Measurements from ENCODE around the gene MCEMP1.

MCEMP1 gene, protein sequence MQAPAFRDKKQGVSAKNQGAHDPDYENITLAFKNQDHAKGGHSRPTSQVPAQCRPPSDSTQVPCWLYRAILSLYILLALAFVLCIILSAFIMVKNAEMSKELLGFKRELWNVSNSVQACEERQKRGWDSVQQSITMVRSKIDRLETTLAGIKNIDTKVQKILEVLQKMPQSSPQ

DNA sequence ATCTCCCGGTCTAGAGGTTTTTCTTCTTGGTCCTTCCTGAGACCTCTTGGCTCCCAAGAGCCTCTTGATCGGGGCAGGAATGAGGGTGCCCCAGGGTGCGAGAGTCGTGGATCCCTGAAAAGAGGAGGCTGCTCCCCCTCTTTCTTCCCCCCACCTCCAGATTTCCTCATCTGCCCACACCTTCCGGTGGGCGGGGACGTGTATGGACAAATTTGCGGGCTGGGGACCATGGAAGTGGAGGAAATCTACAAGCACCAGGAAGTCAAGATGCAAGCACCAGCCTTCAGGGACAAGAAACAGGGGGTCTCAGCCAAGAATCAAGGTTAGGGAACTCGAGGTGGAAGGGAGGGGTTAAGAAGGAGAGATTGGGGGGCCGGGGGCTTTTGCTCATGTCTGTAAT is at the start of gene MCEMP1:
Gene MCEMP1 (plus strand): TSS at position 237 of the 400 bp plus-strand sequence. CDS start 31 bp downstream, at position 268.
- Histone ChIP-seq H3K36me3 (ENCODE audit: low read length) (no peaks in the 10 kb centered on the region), H3K4me3 (ENCODE audit: insufficient read depth, low read length, poor library complexity, severe bottlenecking) (no peak within 1 kb of the TSS), H3K9me2 (replicated peaks; ENCODE audit: insufficient read depth, low read length) (no peaks in the 10 kb centered on the region), H3K79me2 (ENCODE audit: insufficient read depth, low read length) (0 out of 2 replicates have a peak, but pooled peaks cover 6% of the 10 kb centered on the region), H3K4me2 (ENCODE audit: low read depth, low read length, poor library complexity, severe bottlenecking) (no peak within 1 kb of the TSS), H3F3A (ENCODE audit: insufficient read depth) (no peaks in the 10 kb centered on the region), H2AFZ (ENCODE audit: low read depth, low read length, severe bottlenecking) (no peak within 1 kb of the TSS), H3K27ac (ENCODE audit: low read depth, low read length) (no peak within 1 kb of the TSS), H3K9me3 (ENCODE audit: insufficient read depth, low read length) (no peaks in the 10 kb centered on the region), H3K27me3 (ENCODE audit: low read length) (no peaks in the 10 kb centered on the region), H4K20me1 (ENCODE audit: low read depth, low read length) (no peaks in the 10 kb centered on the region), H3K9ac (ENCODE audit: low read length) (no peak within 1 kb of the TSS)
- TF ChIP-seq, protein P1, sequence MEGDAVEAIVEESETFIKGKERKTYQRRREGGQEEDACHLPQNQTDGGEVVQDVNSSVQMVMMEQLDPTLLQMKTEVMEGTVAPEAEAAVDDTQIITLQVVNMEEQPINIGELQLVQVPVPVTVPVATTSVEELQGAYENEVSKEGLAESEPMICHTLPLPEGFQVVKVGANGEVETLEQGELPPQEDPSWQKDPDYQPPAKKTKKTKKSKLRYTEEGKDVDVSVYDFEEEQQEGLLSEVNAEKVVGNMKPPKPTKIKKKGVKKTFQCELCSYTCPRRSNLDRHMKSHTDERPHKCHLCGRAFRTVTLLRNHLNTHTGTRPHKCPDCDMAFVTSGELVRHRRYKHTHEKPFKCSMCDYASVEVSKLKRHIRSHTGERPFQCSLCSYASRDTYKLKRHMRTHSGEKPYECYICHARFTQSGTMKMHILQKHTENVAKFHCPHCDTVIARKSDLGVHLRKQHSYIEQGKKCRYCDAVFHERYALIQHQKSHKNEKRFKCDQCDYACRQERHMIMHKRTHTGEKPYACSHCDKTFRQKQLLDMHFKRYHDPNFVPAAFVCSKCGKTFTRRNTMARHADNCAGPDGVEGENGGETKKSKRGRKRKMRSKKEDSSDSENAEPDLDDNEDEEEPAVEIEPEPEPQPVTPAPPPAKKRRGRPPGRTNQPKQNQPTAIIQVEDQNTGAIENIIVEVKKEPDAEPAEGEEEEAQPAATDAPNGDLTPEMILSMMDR (IDR thresholded peaks at IDR 0.05; ENCODE audit: insufficient read depth, low read length, poor library complexity, severe bottlenecking), result no peak
- TF ChIP-seq EZH2phosphoT487 (conservative IDR thresholded peaks at IDR 0.05; ENCODE audit: low read length), result no peak

DNA sequence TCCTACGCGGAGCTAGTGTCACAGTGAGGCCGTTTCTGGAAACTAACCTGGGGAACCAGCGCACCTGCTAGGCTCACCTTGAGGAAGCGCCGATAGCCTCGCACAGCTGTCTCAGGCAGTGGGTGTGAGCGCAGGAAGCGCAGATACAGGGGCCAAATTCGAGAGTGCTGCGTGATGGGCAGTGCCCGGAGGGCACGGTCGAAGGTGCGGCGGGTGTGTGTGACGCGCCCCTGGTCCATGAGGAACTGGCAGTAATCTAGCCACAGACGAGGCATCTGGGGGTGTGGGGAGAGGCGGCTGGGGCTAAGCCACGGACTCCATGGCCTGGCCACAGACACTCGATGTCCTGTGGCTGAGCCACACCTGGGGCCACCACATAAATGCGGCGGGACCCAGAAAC is 49.7 kb upstream of the MCEMP1 start:
- no peaks in the 10 kb centered on the region for H3K36me3 ChIP-seq (ENCODE audit: low read length)
- H3K27ac ChIP-seq (ENCODE audit: low read depth, low read length), result no peak overlapping the region
- H2AFZ ChIP-seq (ENCODE audit: low read depth, low read length, severe bottlenecking), result no peak overlapping the region
- no peaks in the 10 kb centered on the region for H3F3A ChIP-seq (ENCODE audit: insufficient read depth)
- peaks cover 42% of the 10 kb centered on the region for H3K79me2 ChIP-seq (ENCODE audit: insufficient read depth, low read length)
- H3K9ac ChIP-seq (ENCODE audit: low read length), result no peak overlapping the region
- no peaks in the 10 kb centered on the region for H4K20me1 ChIP-seq (ENCODE audit: low read depth, low read length)
- TF ChIP-seq, protein P1 (IDR thresholded peaks at IDR 0.05; ENCODE audit: insufficient read depth, low read length, poor library complexity, severe bottlenecking), result no peak
- TF ChIP-seq EZH2phosphoT487 (conservative IDR thresholded peaks at IDR 0.05; ENCODE audit: low read length), result no peak
- no peaks in the 10 kb centered on the region for H3K27me3 ChIP-seq (ENCODE audit: low read length)
- no peaks in the 10 kb centered on the region for H3K9me2 ChIP-seq (replicated peaks; ENCODE audit: insufficient read depth, low read length)
- no peak overlapping the region for H3K4me3 ChIP-seq (ENCODE audit: insufficient read depth, low read length, poor library complexity, severe bottlenecking)
- H3K9me3 ChIP-seq (ENCODE audit: insufficient read depth, low read length), result no peaks in the 10 kb centered on the region
- H3K4me2 ChIP-seq (ENCODE audit: low read depth, low read length, poor library complexity, severe bottlenecking), result no peak overlapping the region

DNA sequence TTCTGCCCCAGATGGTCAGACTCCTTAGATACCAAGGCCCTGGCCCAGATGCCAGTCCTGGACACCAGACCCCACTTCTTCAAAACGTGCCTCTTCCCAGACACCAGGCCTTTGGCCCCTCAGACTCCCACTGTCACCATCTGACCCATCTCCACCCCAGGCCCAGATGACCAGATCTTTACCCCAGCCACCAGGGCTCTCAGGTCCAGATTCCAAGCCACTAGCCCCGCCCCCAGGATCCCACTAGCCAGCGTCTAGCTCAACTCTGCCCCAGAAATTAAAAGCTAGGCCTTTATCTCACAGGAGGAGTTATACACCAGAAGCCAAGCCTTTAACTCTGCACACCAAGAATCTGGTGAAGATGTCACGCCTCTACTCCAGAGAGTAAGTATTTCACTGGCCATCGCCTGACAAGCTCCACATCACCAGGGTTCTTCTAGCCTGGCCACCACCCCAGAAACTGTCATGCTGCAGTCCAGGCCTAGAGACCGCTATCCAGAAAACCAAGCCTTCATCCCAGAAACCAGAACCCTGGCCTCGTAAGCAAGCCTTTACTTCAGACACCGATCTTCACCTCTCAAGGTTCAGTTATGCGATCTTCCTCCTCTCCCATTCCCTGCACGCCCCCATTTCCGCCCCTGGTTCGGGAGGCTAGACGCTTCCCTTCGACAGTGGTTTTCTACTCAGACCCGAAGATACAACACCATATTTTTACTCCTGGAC is 48.1 kb upstream of the MCEMP1 start:
- peak overlapping the region; percentile 79 for H3K4me2 ChIP-seq (ENCODE audit: low read depth, low read length, poor library complexity, severe bottlenecking)
- no peaks in the 10 kb centered on the region for H3F3A ChIP-seq (ENCODE audit: insufficient read depth)
- H3K4me3 ChIP-seq (ENCODE audit: insufficient read depth, low read length, poor library complexity, severe bottlenecking), result peak overlapping the region; percentile 88
- no peaks in the 10 kb centered on the region for H3K27me3 ChIP-seq (ENCODE audit: low read length)
- peak overlapping the region; percentile 40 for H2AFZ ChIP-seq (ENCODE audit: low read depth, low read length, severe bottlenecking)
- no peak overlapping the region for H3K27ac ChIP-seq (ENCODE audit: low read depth, low read length)
- H3K9me3 ChIP-seq (ENCODE audit: insufficient read depth, low read length), result no peaks in the 10 kb centered on the region
- peak overlapping the region; percentile 91 for H3K9ac ChIP-seq (ENCODE audit: low read length)
- no peaks in the 10 kb centered on the region for H3K36me3 ChIP-seq (ENCODE audit: low read length)
- no peaks in the 10 kb centered on the region for H3K9me2 ChIP-seq (replicated peaks; ENCODE audit: insufficient read depth, low read length)
- H3K79me2 ChIP-seq (ENCODE audit: insufficient read depth, low read length), result peaks cover 42% of the 10 kb centered on the region
- TF ChIP-seq, protein P1 (IDR thresholded peaks at IDR 0.05; ENCODE audit: insufficient read depth, low read length, poor library complexity, severe bottlenecking), result no peak
- TF ChIP-seq EZH2phosphoT487 (conservative IDR thresholded peaks at IDR 0.05; ENCODE audit: low read length), result no peak
- H4K20me1 ChIP-seq (ENCODE audit: low read depth, low read length), result no peaks in the 10 kb centered on the region

Data from SU-DHL-6 (cell line).